GM12878 (cell line): ENCODE measurements around the gene PRPF18.

Experiments used
- CHD2 ChIP-seq: IDR thresholded peaks from 2 replicates; pipeline ENCODE4 v1.6.1; 2011; ENCODE audit warnings: low read depth, low read length, improper control_type of control experiment, borderline replicate concordance
- JUND ChIP-seq: IDR thresholded peaks from 2 replicates; pipeline ENCODE4 v1.6.1; 2012; ENCODE audit warnings: low read depth, mild to moderate bottlenecking, low read length, improper control_type of control experiment, moderate library complexity
- POLR2A ChIP-seq: IDR thresholded peaks from 2 replicates; pipeline ENCODE4 v1.6.1; 2011; ENCODE audit warnings: low read depth, mild to moderate bottlenecking, low read length
- SIN3A ChIP-seq: IDR thresholded peaks from 2 replicates; pipeline ENCODE4 v1.6.1; 2012; ENCODE audit warnings: low read depth, low read length, improper control_type of control experiment
- TF ChIP-seq, protein P1 (sequence below): IDR thresholded peaks from 2 replicates; pipeline ENCODE4 v1.6.1; 2012; ENCODE audit warnings: low read depth, low read length, improper control_type of control experiment
- TF ChIP-seq, protein P2 (sequence below): IDR thresholded peaks from 2 replicates; pipeline ENCODE4 v1.6.1; 2011; ENCODE audit warnings: borderline replicate concordance, low read depth, mild to moderate bottlenecking, moderate library complexity, mixed read lengths, low read length; ENCODE audit not compliant: insufficient read depth; ENCODE audit errors: extremely low read length
- TF ChIP-seq, protein P3 (sequence below): IDR thresholded peaks from 2 replicates; pipeline ENCODE4 v1.6.1; 2012; ENCODE audit warnings: improper control_type of control experiment, low read depth, low read length; ENCODE audit not compliant: insufficient replicate concordance
- TF ChIP-seq, protein P4 (sequence below), 3 experiments: IDR thresholded peaks in 2 of 3; conservative IDR thresholded peaks in 1 of 3; 2 replicates each; pipeline ENCODE4 v1.5.1; 2011; ENCODE audit warnings: low read depth in 3 of 3, low read length in 3 of 3, mild to moderate bottlenecking in 3 of 3, control low read depth in 2 of 3, moderate library complexity in 2 of 3, inconsistent platforms in 1 of 3, mixed read lengths in 1 of 3; ENCODE audit not compliant: control insufficient read depth in 2 of 3, insufficient read depth in 1 of 3; ENCODE audit errors: extremely low read depth in 1 of 3

DNA sequence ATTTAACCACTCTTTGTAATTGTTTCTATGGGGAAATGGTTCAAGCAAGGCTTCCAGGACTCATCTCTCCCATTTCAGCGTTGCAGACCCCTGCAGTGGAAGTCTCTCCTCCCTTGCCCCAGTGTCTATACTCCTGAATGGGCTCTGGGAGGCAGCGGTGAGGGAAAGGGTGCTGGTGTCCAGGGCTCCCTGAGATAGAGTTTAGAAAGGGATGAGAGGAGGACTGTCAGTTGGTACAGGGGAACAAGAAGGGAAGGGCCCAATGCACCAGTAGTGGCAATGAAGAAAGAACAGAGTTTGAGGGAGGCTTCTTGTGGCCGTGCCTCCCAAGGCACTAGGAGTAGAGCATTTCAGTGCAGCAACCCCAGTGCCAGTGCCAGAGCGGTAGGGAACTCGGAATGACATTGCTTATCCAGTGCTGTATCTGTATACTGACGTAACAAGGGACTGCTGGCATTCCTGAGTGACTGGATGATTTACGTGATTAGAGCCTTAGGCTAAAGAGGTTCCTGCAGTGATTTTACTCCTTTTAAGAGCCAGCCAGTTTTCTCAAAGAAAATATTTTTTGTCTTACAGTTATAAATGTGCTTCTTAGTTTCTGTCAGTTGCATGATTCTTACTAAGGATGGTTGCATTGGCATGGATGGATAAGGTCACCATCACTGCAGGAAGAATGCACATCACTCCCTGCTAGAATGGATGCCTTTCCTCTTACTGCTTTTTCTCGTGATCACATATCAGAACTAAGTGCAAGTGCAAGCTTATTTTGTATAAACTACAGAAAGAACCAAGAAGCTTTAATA lies 28.0 kb downstream of the PRPF18 start:
- TF ChIP-seq, protein P1, sequence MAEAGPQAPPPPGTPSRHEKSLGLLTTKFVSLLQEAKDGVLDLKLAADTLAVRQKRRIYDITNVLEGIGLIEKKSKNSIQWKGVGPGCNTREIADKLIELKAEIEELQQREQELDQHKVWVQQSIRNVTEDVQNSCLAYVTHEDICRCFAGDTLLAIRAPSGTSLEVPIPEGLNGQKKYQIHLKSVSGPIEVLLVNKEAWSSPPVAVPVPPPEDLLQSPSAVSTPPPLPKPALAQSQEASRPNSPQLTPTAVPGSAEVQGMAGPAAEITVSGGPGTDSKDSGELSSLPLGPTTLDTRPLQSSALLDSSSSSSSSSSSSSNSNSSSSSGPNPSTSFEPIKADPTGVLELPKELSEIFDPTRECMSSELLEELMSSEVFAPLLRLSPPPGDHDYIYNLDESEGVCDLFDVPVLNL: no peak
- TF ChIP-seq, protein P2, sequence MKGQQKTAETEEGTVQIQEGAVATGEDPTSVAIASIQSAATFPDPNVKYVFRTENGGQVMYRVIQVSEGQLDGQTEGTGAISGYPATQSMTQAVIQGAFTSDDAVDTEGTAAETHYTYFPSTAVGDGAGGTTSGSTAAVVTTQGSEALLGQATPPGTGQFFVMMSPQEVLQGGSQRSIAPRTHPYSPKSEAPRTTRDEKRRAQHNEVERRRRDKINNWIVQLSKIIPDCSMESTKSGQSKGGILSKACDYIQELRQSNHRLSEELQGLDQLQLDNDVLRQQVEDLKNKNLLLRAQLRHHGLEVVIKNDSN: no peak
- TF ChIP-seq JUND (no peak), SIN3A (no peak), CHD2 (no peak), POLR2A (no peak)
- TF ChIP-seq, protein P3, sequence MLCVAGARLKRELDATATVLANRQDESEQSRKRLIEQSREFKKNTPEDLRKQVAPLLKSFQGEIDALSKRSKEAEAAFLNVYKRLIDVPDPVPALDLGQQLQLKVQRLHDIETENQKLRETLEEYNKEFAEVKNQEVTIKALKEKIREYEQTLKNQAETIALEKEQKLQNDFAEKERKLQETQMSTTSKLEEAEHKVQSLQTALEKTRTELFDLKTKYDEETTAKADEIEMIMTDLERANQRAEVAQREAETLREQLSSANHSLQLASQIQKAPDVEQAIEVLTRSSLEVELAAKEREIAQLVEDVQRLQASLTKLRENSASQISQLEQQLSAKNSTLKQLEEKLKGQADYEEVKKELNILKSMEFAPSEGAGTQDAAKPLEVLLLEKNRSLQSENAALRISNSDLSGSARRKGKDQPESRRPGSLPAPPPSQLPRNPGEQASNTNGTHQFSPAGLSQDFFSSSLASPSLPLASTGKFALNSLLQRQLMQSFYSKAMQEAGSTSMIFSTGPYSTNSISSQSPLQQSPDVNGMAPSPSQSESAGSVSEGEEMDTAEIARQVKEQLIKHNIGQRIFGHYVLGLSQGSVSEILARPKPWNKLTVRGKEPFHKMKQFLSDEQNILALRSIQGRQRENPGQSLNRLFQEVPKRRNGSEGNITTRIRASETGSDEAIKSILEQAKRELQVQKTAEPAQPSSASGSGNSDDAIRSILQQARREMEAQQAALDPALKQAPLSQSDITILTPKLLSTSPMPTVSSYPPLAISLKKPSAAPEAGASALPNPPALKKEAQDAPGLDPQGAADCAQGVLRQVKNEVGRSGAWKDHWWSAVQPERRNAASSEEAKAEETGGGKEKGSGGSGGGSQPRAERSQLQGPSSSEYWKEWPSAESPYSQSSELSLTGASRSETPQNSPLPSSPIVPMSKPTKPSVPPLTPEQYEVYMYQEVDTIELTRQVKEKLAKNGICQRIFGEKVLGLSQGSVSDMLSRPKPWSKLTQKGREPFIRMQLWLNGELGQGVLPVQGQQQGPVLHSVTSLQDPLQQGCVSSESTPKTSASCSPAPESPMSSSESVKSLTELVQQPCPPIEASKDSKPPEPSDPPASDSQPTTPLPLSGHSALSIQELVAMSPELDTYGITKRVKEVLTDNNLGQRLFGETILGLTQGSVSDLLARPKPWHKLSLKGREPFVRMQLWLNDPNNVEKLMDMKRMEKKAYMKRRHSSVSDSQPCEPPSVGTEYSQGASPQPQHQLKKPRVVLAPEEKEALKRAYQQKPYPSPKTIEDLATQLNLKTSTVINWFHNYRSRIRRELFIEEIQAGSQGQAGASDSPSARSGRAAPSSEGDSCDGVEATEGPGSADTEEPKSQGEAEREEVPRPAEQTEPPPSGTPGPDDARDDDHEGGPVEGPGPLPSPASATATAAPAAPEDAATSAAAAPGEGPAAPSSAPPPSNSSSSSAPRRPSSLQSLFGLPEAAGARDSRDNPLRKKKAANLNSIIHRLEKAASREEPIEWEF: no peak
- TF ChIP-seq, protein P4, sequence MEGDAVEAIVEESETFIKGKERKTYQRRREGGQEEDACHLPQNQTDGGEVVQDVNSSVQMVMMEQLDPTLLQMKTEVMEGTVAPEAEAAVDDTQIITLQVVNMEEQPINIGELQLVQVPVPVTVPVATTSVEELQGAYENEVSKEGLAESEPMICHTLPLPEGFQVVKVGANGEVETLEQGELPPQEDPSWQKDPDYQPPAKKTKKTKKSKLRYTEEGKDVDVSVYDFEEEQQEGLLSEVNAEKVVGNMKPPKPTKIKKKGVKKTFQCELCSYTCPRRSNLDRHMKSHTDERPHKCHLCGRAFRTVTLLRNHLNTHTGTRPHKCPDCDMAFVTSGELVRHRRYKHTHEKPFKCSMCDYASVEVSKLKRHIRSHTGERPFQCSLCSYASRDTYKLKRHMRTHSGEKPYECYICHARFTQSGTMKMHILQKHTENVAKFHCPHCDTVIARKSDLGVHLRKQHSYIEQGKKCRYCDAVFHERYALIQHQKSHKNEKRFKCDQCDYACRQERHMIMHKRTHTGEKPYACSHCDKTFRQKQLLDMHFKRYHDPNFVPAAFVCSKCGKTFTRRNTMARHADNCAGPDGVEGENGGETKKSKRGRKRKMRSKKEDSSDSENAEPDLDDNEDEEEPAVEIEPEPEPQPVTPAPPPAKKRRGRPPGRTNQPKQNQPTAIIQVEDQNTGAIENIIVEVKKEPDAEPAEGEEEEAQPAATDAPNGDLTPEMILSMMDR (IDR thresholded peaks at IDR 0.05 in 2 of 3, conservative IDR thresholded peaks at IDR 0.05 in 1 of 3; ENCODE audit: control insufficient read depth in 2 of 3, extremely low read depth in 1 of 3, insufficient read depth in 1 of 3, low read depth in 3 of 3, low read length in 3 of 3): no peak
